Activated T-helper 2 cell treated with anti-CD3 and anti-CD28 coated beads, Interferon-gamma antibody, Interleukin-2, Interleukin-4, amounts not matched to agents 10 μg/mL and 5 μg/mL and 100 μg/mL, durations not matched to agents 14 hours and 24 hours and 36 hours (primary cell): ENCODE data around the gene HCLS1. TPM values are rescaled to one million over a fixed set of nuclear protein-coding genes. Genes with fewer than 3 reads are reported as not detected.

Experiments used
- total RNA-seq: library from RNA; stranded (reverse); gene quantifications from 2 replicates; pipeline ENCODE4 v1.2.3, GENCODE V29; 2022

HCLS1 gene
- total RNA-seq, 1 donor from 2014 or later, result 243 TPM

Other genes with a start within 250 kb of the HCLS1 start
- gene POLQ, start 114.9 kb downstream of the HCLS1 start, total RNA-seq, result 23.8 and 24.0 TPM in 2 replicates
- gene ARGFX, start 93.0 kb downstream of the HCLS1 start, total RNA-seq, result not detected in 2 replicates
- not detected in 2 replicates for gene FBXO40, start 67.5 kb downstream of the HCLS1 start, total RNA-seq
- 26.4 and 28.2 TPM in 2 replicates for gene GOLGB1, start 88.8 kb upstream of the HCLS1 start, total RNA-seq
- gene IQCB1, start 174.2 kb upstream of the HCLS1 start, total RNA-seq, result 43.4 and 44.0 TPM in 2 replicates
- 18.5 and 19.2 TPM in 2 replicates for gene EAF2, start 174.3 kb upstream of the HCLS1 start, total RNA-seq
- 3.5 and 3.9 TPM in 2 replicates for gene SLC15A2, start 233.5 kb upstream of the HCLS1 start, total RNA-seq